ENCODE data around the gene SDCCAG8.

- TF ChIP-seq EZH2 (IDR thresholded peaks at IDR 0.05) (no peak), POLR2AphosphoS5 (IDR thresholded peaks at IDR 0.05; ENCODE audit: borderline replicate concordance, low read depth, low read length) (no peak; the same call in 1 of the 2 replicates)
Measured at GRCh38 chr1:243351337-243351736, 95.5 kb downstream of the SDCCAG8 start.

Measured in SK-N-MC (cell line).